ENCODE data around the gene SRP9.
"Not testable (repeated sequence)": the region's sequence is repeated elsewhere in the genome, so short reads cannot be mapped to it uniquely, and the experiment has no call there.

DNA sequence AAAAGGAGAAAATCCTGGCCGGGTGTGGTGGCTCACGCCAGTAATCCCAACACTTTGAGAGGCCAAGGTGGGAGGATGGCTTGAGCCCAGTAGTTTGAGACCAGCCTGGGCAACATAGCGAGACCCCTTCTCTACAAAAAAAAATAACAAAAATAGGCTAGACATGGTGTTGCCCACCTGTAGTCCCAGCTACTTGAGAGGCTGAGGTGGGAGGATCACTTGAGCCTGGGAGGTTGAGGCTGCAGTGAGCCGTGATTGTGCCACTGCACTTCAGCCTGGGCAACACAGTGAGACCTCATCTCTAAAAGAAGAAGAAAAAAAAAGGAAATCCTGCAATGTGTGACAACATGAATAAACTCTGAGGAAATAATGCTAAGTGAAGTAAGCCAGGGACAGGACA is 58.7 kb downstream of the SRP9 start:
- TF ChIP-seq CTCF, POLR2A (IDR thresholded peaks at IDR 0.05): not testable (repeated sequence)
